NB4 (cell line): ENCODE measurements around the gene TAF9.

ENCODE experiments used
- TF ChIP-seq, protein P1 (sequence below): IDR thresholded peaks from one replicate; pipeline ENCODE4 v1.5.1; 2012; ENCODE audit warnings: low read depth, low read length
- TF ChIP-seq, protein P2 (sequence below): IDR thresholded peaks from 2 replicates; pipeline ENCODE4 v1.6.1; 2011; ENCODE audit warnings: low read depth, low read length

DNA sequence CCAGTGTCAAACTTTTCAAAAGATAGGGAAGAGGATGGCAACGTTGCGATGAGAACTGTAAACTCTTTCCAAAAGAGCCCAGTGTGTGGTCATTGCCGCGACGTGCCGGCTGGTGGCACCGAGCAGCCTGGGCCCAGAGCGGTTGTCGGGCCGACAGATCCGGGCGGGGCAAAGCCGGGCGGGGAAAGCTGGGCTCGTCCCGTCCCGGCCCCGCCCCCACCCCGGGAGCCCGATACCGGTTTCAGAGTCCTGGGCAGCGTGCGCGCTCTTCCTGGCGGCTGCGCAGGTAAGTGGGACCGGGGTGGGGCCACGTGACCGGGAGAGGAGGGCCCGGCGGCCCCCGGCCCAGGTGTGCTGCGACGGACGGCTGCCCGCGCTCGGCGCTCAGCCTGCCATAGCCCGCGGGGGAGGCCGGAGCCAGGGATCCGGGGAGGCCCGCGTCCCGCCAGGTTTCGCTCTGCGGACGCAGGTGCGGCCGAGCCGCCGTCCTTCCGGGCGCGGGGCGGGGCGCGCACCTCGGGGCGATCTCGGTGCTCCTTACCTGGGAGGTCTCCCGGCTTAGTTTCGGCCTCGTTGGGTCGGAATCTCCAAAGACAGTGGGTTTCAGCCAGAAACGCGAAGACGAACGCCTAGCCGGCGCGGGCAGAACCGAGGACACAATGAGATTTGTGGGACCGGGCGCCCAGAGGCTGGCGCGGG is 45.7 kb upstream of the TAF9 start, which contains the start of gene MARVELD2:
- TF ChIP-seq, protein P1, sequence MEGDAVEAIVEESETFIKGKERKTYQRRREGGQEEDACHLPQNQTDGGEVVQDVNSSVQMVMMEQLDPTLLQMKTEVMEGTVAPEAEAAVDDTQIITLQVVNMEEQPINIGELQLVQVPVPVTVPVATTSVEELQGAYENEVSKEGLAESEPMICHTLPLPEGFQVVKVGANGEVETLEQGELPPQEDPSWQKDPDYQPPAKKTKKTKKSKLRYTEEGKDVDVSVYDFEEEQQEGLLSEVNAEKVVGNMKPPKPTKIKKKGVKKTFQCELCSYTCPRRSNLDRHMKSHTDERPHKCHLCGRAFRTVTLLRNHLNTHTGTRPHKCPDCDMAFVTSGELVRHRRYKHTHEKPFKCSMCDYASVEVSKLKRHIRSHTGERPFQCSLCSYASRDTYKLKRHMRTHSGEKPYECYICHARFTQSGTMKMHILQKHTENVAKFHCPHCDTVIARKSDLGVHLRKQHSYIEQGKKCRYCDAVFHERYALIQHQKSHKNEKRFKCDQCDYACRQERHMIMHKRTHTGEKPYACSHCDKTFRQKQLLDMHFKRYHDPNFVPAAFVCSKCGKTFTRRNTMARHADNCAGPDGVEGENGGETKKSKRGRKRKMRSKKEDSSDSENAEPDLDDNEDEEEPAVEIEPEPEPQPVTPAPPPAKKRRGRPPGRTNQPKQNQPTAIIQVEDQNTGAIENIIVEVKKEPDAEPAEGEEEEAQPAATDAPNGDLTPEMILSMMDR: no peak
- TF ChIP-seq, protein P2, sequence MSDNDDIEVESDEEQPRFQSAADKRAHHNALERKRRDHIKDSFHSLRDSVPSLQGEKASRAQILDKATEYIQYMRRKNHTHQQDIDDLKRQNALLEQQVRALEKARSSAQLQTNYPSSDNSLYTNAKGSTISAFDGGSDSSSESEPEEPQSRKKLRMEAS: no peak
